ENCODE data around the gene GVQW3. TPM values are rescaled to one million over a fixed set of nuclear protein-coding genes. Genes with fewer than 3 reads are reported as not detected.

Gene GVQW3
- total and polyA plus RNA-seq, 12 donors: 0.54 to 10.9 (median 2.4) TPM

DNA sequence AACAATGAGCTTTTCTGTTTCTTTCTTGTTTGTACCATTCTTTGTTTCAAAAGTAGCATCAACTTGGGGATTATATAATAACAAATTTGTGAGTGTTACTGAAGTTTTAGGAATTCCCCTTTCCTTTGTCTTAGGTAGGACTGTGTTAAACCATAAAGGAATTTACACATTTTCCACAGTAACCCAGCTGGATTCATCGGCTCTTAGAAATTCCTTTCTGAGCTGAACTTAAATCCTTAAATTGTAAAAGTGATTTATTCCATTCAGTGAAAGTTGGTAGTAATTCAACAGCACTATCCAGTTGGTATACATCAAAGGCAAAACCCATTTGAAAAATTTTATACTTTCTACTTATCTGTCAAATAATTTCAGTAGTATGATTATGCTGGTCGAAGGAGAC lies 75.4 kb downstream of the GVQW3 start:
- TF ChIP-seq POLR2A (IDR thresholded peaks at IDR 0.05): no peak
- TF ChIP-seq, protein P1, sequence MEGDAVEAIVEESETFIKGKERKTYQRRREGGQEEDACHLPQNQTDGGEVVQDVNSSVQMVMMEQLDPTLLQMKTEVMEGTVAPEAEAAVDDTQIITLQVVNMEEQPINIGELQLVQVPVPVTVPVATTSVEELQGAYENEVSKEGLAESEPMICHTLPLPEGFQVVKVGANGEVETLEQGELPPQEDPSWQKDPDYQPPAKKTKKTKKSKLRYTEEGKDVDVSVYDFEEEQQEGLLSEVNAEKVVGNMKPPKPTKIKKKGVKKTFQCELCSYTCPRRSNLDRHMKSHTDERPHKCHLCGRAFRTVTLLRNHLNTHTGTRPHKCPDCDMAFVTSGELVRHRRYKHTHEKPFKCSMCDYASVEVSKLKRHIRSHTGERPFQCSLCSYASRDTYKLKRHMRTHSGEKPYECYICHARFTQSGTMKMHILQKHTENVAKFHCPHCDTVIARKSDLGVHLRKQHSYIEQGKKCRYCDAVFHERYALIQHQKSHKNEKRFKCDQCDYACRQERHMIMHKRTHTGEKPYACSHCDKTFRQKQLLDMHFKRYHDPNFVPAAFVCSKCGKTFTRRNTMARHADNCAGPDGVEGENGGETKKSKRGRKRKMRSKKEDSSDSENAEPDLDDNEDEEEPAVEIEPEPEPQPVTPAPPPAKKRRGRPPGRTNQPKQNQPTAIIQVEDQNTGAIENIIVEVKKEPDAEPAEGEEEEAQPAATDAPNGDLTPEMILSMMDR (IDR thresholded peaks at IDR 0.05): no peak
- Histone ChIP-seq H3K4me3 (no peak overlapping the region), H3K4me1 (replicated peaks in 1 of 2) (no peaks in the 10 kb centered on the region), H3K9me3 (replicated peaks in 1 of 3) (no peaks in the 10 kb centered on the region), H3K27me3 (no peaks in the 10 kb centered on the region), H3K27ac (no peak overlapping the region), H3K36me3 (replicated peaks in 1 of 2) (peaks cover 0 to 14% of the 10 kb centered on the region in 2 donors)
- intact Hi-C loops (cut with DNase I): no loop called here
- no peak for DNase-seq
- 84 to 92% (median 89%) methylated on average over 2 of the region's 2 CpGs for WGBS, 4 donors

Small RNA genes within 50 kb of the gene (small RNA-seq; reads per million reads assigned to genes)
- gene RF00019: 0 reads per million in 2 donors

Other genes with a start within 250 kb of the GVQW3 start
- 10 to 100 TPM; 17.9 to 88.2 (median 36.4) TPM for gene WNT11, start 174.8 kb upstream of the GVQW3 start, total RNA-seq
- 10 to 100 TPM in 1 of 3 donors, 1 to 10 TPM in 2; 3.8 to 14.1 (median 9.4) TPM for gene WNT11, start 174.8 kb upstream of the GVQW3 start, polyA plus RNA-seq
- gene THAP12, start 191 bp upstream of the GVQW3 start, total RNA-seq: 10 to 100 TPM; 24.8 to 64.2 (median 43.5) TPM
- gene THAP12, start 191 bp upstream of the GVQW3 start, polyA plus RNA-seq: 10 to 100 TPM; 18.9 to 75.4 (median 21.9) TPM
- 10 to 100 TPM; 13.3 to 48.0 (median 18.6) TPM for gene EMSY, start 63.7 kb downstream of the GVQW3 start, total RNA-seq
- gene EMSY, start 63.7 kb downstream of the GVQW3 start, polyA plus RNA-seq: 10 to 100 TPM in 1 of 3 donors, 1 to 10 TPM in 2; 7.0 to 16.7 (median 7.2) TPM

Data from adrenal gland (tissue), 12 donors.